NCI-H187 treated with DMSO at 0.1 percent for 48 hours (cell line): ENCODE measurements around the gene GATA6.
"Not testable (repeated sequence)": the region's sequence is repeated elsewhere in the genome, so short reads cannot be mapped to it uniquely, and the experiment has no call there.

Source experiments
- DNase-seq: peaks from one replicate; lab custom pipeline; 2025; lab: John Stamatoyannopoulos, UW

GATA6 gene

GRCh38 chr18:22182884-22183697, 13.7 kb downstream of the GATA6 start:
- DNase-seq, result no peak

- no peak for DNase-seq
Measured at GRCh38 chr18:22183698-22184170, 14.3 kb downstream of the GATA6 start.

DNA sequence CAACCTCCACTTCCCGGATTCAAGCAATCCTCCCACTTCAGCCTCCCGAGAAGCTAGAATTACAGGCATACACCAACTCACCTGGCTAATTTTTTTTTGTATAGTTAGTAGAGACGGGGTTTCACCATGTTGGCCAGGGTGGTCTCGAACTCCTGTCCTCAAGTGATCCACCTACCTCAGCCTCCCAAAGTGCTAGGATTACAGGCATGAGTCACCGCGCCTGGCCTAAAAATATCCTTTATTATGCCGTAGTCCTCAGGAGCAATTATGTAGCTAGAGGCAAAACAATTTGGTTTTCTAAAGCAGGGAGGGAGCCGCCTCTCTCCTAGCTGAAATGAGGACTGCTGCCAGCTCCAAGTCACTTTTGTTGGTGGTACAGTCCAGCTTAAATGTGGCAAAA, 15.2 kb downstream of the GATA6 start:
- not testable (repeated sequence) for DNase-seq

DNA sequence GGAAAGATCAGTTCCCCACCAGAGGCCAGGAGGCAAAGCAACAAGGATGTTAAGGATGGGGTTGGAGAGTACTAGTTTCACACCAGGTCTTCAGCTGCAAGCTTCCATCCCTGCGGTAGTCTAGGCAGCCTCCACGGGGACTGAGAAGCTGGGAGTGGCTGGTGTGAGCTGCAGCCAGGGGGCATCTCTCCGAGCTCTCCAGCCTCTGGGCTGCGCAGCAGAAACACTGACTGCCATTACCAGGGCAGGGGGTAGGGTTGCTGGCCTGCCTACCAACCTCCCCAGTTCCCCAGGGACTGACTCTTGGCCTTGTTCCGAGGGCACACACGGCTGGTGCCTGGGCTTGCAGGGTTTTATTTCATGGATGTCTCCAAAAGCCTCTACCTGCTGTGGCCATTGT, 15.9 kb downstream of the GATA6 start:
- DNase-seq, result no peak

GRCh38 chr18:22185771-22186386, 16.5 kb downstream of the GATA6 start:
- no peak for DNase-seq

DNA sequence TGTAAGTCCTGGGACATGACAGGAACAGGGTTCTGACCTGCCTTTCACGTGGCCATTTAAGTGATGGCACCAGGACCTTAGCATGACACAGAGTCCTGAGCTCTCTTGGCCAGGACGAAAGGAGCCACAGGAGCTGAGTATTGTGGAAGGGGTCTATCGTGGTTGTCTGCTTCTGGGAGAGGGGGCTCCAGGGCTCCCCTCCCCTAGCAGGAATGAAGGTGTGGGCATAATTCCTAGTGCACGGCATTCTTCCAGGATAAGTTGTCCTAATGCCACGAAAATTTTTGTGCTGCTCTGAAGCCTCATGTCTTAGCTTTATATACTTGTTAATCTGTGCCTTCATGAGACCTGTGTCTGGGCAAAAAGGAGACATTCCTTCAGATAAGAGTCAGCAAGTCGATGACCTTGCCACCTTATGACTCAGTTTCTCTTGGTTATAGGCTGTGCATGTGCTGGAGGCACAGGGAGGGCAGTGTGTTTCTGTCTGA, 17.1 kb downstream of the GATA6 start:
- DNase-seq, result no peak

- no peak for DNase-seq
Measured at GRCh38 chr18:22188559-22189267, 19.3 kb downstream of the GATA6 start.

GRCh38 chr18:22189449-22190166, 20.2 kb downstream of the GATA6 start:
- DNase-seq, result no peak

GRCh38 chr18:22191346-22191695, 21.9 kb downstream of the GATA6 start:
- no peak for DNase-seq

GRCh38 chr18:22191923-22192322, 22.5 kb downstream of the GATA6 start:
- DNase-seq, result no peak

GRCh38 chr18:22193466-22193865, 24.1 kb downstream of the GATA6 start:
- no peak for DNase-seq

DNA sequence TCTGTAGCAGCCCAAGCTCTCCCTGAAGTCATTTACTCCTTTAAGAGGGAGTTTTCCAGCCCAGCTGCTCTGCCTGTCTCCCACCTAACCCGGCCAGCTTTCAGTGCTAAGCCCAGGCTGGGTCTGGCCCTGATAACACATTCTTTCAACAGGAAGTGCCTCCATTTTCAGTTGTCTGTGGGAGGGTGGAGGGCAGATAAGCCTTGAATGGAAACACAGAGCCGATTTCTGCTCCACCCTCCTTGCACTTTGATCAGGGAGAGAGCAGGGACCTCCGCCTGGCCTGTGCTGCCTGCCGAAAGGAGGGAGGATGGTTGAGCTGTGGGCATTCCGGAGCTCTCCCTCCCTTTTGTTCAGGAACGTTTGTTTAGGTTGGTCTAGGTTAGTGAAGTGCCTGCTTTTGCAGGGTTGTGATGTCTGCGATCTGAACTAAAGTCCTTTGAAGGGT, 24.8 kb downstream of the GATA6 start:
- no peak for DNase-seq

GRCh38 chr18:22195052-22195451, 25.7 kb downstream of the GATA6 start:
- DNase-seq, result no peak

GRCh38 chr18:22196943-22197342, 27.6 kb downstream of the GATA6 start:
- DNase-seq, result not testable (repeated sequence)

DNA sequence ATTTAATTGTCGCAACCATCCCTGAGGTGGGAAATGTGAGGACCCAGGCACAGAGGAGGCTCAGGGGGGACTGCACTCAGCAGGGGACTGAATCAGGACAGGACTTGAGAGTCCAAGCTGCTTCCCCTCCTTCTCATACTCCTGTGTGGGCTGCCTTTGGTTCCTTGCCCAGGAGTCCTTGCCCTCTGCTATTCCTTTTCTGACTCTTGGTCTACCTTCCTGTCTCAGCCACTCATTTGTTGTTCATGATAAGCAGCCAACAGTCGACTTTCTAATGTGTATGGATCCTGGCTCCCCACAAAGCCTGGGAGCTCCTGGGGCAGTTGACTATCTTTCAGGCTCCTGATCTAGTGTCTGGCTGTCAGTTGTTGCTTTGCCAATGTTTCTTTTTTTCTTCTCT, 28.3 kb downstream of the GATA6 start:
- no peak for DNase-seq

DNA sequence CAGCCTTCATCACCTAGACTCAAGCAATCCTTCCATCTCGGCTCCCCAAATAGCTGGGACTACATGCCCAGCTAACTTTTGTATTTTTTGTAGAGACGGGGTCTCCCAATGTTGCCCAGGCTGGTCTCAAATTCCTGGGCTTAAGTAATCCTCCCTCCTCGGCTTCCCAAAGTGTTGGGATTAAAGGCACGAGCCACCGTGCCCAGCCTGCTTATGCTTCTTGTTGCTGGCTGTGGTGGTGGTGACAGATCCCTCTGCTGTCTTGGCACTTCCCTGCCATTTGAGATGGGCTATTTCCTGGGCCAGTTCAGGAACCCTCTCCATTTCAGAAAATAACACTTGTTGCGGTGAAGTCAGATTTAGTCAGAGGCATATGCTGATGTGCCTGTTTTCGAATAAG, 28.8 kb downstream of the GATA6 start:
- DNase-seq, result no peak

- no peak for DNase-seq
Measured at GRCh38 chr18:22199005-22199404, 29.6 kb downstream of the GATA6 start.

- no peak for DNase-seq
Measured at GRCh38 chr18:22200611-22201225, 31.3 kb downstream of the GATA6 start.

DNA sequence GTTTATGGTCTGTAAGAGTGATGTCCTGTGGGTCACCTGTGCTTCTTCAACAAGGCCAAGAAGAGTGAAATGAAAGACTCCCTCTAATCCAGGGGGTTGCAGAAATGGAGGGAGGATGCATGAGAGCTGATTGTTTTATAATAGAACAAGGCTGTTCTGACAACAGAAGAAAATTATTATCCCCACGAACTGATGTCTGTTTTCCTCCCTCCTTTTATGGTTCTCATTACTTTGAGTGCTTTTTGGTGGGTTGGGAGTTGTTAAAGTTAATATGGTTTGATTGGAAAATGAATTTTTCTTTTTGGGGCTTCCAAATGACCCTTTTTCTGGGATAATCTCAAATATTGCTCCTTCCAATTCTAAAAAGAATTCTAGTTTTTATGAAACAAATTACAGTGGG, 33.6 kb downstream of the GATA6 start:
- DNase-seq, result no peak

DNA sequence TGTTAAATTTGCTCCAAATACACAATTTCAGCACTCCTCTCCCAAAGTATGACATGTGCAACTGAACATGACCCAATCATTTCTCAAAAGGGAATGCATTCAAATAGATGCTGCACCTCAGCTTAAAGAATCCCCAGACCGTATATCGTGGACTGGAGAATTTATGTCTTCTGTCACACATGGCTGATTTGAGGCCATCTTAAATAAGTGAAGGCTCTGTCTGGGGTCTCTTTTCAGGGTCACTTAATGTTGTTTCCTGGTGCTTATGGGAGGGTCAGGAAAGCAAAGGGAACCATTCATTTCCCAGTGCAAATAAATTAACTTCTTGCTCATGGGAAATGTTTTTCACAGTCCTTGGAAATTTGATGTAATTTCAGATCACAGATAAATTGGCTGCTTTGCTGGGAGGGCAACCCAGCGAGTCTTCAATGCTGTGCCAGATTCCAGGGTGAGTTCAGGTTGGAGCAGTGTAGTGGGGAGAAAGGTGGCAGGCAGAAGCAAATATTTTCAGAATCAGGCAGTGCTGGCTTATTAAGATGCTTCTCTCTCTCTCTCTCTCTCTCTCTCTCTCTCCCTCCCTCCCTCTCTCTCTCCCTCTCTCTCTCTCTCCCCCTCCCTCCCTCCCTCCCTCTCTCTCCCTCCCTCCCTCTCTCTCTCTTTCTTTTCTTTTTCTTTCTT, 34.3 kb downstream of the GATA6 start:
- no peak for DNase-seq

DNA sequence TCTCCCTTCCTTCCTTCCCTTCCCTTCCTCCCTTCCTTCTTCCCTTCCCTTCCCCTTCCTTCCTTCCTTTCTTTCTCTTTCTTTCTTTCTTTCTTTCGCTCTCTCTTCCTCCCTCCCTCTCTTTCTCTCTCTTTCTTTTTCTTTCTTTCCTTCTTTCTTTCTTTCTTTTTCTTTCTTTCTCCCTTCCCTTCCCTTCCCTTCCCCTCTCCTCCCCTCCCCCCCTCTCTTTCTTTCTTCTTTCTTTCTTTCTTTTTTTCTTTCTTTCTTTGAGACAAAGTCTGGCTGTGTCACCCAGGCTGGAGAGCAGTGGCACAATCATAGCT, 34.8 kb downstream of the GATA6 start:
- no peak for DNase-seq
